ENCODE data around the gene SLC18A2. TPM values are rescaled to one million over a fixed set of nuclear protein-coding genes. Genes with fewer than 3 reads are reported as not detected.
"Not testable (repeated sequence)": the region's sequence is repeated elsewhere in the genome, so short reads cannot be mapped to it uniquely, and the experiment has no call there.

SLC18A2 gene
- total RNA-seq, 2 experiments from 2014 or later = not detected

DNA sequence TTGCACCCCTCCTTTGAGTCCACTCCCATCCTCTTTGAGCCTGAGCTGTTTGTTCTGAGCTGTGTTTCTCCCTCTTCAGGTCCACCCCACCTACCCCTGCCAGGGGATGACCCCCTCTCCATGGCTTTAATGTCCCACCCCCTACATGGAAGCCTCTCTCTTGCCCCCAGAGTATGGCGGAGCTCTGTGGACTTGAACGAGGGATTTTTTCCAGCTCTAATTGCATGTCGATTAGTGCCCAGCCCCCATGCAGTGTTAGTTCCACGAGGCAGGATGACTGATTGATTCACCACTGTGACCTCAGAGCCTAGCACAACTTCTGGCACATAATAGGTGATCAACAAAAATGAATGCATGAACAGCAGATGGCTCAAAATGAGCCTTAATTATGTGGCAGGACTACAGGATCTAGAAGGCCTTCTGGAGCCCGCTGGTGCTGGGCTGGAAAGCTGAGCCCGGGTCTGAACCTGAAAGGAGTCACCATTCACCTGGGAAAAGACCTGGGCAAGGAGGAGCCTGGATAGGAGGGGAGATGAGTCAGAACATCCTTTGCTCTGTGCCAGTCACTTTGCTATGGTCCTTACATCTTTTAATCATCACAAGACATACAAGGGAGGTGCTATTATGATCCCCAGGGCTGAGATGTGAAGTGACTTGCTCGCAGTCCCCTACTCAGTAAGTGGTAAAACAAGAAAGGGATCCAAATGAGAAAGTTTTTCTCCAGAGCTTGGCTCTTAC is 17.1 kb upstream of the SLC18A2 start:
- Mint-ChIP-seq H3K27ac (no peak overlapping the region), H3K4me3 (no peak overlapping the region), H3K27me3 (peaks cover 23% of the 10 kb centered on the region), H3K4me1 (no peaks in the 10 kb centered on the region), H3K36me3 (no peaks in the 10 kb centered on the region), H3K9me3 (no peaks in the 10 kb centered on the region)
- DNase-seq = no peak

DNA sequence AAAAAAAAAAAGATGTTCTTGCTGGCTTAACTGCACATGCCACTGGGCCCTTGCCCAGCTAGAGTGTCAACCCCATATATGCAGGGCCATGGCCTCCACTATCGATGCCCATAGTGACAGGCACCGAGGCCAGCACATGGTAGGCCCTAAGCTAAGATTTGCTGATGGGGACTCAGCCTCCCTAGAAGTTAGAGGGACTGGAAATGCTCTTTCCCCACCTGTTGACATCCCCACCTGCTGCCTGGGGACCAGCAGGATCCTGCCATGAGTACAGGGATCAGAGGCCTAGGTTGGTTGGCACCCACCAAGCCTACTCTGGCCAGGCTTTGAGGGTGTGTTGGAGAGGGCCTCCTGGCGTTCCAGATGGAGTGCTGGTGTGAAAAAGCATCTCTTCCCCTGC is 16.0 kb upstream of the SLC18A2 start:
- Mint-ChIP-seq H3K9me3 (no peaks in the 10 kb centered on the region), H3K27me3 (peaks cover 29% of the 10 kb centered on the region), H3K4me1 (no peaks in the 10 kb centered on the region), H3K27ac (no peak overlapping the region), H3K36me3 (no peaks in the 10 kb centered on the region), H3K4me3 (no peak overlapping the region)
- DNase-seq = no peak

DNA sequence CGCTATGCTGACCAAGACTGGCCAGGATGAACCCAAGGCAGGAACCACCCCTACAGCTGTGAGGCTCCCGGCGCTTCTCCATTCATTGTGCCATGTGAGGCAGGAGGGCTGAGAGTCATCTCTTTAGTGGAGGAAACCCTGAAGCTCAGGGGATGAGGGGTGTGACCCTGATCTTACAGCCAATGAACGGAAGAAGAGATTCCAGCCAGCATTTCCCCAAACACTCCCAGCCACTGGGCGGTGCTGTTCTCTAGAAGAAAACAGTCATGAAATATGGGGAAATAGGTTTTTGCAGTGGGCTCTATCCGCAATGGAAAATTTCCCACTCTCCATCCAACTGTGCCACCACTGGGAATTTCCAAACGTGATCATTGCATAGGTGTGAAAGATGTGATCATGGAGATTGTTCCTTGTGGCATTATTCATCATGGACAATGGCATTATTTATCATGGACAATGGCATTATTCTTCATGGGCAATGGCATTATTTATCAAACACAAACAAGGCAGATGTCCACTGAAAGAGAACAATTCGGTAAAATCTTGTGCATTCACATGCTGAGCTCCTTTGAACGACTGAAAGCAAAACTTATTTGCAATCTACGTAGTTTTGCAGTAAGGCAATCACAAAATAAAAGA is 14.0 kb upstream of the SLC18A2 start:
- Mint-ChIP-seq H3K4me3 (no peak overlapping the region), H3K36me3 (no peaks in the 10 kb centered on the region), H3K4me1 (no peaks in the 10 kb centered on the region), H3K9me3 (no peaks in the 10 kb centered on the region), H3K27ac (no peak overlapping the region), H3K27me3 (peaks cover 46% of the 10 kb centered on the region)
- DNase-seq = no peak

DNA sequence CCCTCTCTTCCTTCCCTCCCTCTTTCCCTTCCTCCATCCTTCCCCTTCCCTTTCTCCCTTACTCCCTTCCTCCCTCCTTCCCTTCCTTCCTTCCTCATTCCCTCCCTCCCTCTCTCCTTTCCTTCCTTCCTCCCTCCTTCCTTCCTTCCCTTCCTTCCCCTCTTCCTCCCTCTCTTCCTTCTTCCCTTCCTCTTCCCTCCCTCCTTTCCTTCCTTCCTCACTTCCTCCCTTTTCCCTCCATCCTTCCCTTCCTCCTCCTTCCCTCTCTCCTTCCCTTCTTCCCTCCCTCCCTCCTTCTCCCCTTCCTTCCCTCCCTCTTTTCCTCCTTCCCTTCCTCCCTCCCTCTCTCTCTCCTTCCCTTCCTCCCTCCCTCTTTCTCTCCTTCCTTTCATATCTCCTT is 12.7 kb upstream of the SLC18A2 start:
- H3K27me3 Mint-ChIP-seq = peaks cover 50% of the 10 kb centered on the region
- H3K4me3 Mint-ChIP-seq = no peak overlapping the region
- DNase-seq = no peak
- H3K4me1 Mint-ChIP-seq = no peaks in the 10 kb centered on the region
- no peak overlapping the region for H3K27ac Mint-ChIP-seq
- H3K9me3 Mint-ChIP-seq = no peaks in the 10 kb centered on the region
- H3K36me3 Mint-ChIP-seq = no peaks in the 10 kb centered on the region

DNA sequence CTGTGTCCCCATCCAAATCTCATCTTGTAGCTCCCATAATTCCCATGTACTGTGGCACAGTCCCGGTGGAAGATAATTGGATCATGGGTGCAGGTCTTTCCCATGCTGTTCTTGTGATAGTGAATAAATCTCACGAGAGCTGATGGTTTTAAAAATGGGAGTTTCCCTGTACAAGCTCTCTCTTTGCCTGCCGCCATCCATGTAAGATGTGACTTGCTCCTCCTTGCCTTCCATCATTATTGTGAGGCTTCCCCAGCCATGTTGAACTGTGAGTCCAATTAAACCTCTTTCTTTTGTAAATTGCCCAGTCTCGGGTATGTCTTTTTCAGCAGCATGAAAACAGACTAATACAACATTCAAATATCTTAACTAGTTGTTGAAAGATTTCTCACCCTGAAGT is 10.8 kb upstream of the SLC18A2 start:
- not testable (repeated sequence) for H3K9me3 Mint-ChIP-seq, H3K4me3 Mint-ChIP-seq, H3K4me1 Mint-ChIP-seq, H3K27ac Mint-ChIP-seq, DNase-seq, H3K36me3 Mint-ChIP-seq
- peaks cover 50% of the 10 kb centered on the region for H3K27me3 Mint-ChIP-seq

GRCh38 chr10:117237401-117237991 is 3.4 kb upstream of the SLC18A2 start:
- no peaks in the 10 kb centered on the region for H3K9me3 Mint-ChIP-seq
- DNase-seq = no peak
- H3K36me3 Mint-ChIP-seq = no peaks in the 10 kb centered on the region
- H3K4me3 Mint-ChIP-seq = no peak overlapping the region
- H3K27ac Mint-ChIP-seq = no peak overlapping the region
- H3K4me1 Mint-ChIP-seq = peaks cover 4% of the 10 kb centered on the region
- H3K27me3 Mint-ChIP-seq = peaks cover 17% of the 10 kb centered on the region

DNA sequence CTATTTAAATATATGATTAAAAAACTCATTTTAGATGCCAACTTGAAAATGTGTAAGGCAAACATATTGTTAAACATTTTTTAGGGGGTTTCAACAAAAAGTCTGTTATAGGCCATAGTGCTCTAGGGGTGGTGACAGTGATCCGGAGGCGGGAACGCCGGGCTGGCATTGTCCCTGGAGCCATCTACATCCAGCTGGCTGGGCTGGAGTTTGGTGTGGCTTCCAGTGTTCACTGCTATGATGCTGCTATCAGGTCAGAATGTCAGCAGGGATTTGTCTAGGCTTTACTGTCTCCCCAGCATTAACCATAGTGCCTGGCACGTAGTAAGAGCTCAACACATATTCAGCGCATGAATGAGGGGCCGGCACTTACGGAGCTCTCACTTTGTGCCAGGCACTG is 1.9 kb upstream of the SLC18A2 start:
- H3K27ac Mint-ChIP-seq = no peak overlapping the region
- no peak for DNase-seq
- H3K9me3 Mint-ChIP-seq = no peaks in the 10 kb centered on the region
- peaks cover 29% of the 10 kb centered on the region for H3K27me3 Mint-ChIP-seq
- no peak overlapping the region for H3K4me3 Mint-ChIP-seq
- H3K4me1 Mint-ChIP-seq = peaks cover 4% of the 10 kb centered on the region
- no peaks in the 10 kb centered on the region for H3K36me3 Mint-ChIP-seq

DNA sequence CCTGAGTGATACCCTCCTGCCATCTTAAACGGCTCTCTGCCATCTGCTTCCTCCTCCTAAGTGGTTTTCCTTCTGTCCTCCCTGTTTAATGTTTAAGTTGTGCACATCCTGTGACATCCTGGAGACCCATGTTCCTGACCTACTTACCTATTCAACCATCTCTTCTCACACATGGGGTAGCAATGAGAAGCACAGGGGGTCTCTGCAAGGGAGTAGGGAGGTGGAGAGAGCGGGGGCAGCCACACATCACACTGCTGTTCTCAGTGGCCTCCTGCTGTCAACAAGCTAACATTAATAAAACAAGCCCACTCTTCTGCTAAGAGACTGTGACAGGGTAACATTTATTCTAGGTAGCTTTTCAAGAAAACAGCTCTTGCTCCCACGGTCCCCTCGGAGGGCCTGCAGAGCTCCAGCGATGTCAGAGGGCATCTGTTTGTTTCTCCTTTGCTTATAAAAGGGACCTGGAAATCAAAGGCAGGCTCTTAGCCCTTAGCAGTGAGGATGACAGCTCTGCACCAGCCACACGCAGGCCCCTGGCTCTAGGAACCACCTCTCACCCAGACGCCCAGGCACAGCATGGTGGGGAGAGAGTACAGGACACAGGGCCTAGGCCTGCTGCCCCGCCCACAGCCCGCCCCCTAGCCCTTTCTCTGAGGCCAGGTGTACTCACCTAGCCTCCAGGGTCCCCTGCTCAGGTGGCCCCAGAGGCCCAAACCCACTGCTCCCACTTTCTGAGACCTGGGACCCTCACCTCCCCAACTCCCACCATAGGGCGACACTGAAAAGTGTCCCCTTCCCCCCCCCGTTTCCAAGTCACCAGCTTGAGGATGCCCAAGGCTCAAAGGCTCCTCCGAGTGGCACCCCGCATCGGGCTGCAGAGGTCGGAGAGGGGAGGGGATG is 943 bp upstream of the SLC18A2 start:
- no peaks in the 10 kb centered on the region for H3K36me3 Mint-ChIP-seq
- no peaks in the 10 kb centered on the region for H3K9me3 Mint-ChIP-seq
- H3K27ac Mint-ChIP-seq = no peak overlapping the region
- peaks cover 31% of the 10 kb centered on the region for H3K27me3 Mint-ChIP-seq
- no peak overlapping the region for H3K4me3 Mint-ChIP-seq
- peaks cover 4% of the 10 kb centered on the region for H3K4me1 Mint-ChIP-seq
- DNase-seq = no peak

DNA sequence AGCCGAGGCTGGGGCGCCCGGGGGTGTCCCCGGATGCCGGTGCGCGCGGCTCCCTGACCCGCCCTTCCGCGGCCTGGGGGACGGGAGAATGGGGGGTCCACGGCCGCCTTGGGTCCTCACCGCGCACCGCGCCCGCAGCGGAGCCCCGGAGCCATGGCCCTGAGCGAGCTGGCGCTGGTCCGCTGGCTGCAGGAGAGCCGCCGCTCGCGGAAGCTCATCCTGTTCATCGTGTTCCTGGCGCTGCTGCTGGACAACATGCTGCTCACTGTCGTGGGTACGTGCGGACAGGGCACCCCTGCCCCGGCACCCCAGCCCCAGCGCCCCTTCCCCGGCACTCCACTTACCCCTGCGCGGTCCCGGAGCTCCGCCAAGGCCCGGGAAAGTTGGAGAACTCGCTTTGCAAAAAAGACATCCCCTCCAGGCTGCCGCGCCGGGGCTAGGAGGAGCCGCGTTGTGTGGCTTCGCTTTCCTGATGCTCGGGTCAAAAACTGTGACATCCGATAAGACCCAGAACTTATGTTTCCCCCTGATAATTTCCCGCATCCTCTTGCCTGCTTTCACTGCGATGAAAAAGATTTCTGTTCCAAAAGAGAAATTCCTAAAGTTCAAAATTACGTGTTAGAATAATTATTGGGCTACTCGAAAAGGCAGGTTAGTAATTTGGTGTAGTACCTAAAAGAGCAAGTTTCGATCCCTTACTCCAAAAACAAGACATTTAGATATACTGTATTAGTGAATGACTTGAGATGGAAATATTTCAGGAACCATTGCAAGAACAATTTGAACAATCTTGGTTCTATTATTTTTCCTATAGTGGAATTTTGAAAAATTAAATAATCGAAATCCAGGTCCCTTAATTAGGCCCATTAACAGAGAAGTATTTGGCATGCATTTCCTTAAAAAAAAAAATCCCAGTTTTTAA is 888 bp downstream of the SLC18A2 start:
- Mint-ChIP-seq H3K4me1 (peaks cover 4% of the 10 kb centered on the region), H3K27ac (no peak overlapping the region), H3K36me3 (no peaks in the 10 kb centered on the region), H3K27me3 (peaks cover 28% of the 10 kb centered on the region), H3K4me3 (no peak overlapping the region), H3K9me3 (no peaks in the 10 kb centered on the region)
- no peak for DNase-seq

- peaks cover 9% of the 10 kb centered on the region for H3K4me1 Mint-ChIP-seq
- H3K27me3 Mint-ChIP-seq = peaks cover 34% of the 10 kb centered on the region
- no peak for DNase-seq
- no peaks in the 10 kb centered on the region for H3K9me3 Mint-ChIP-seq
- no peaks in the 10 kb centered on the region for H3K36me3 Mint-ChIP-seq
- H3K4me3 Mint-ChIP-seq = no peak overlapping the region
- no peak overlapping the region for H3K27ac Mint-ChIP-seq
These were observed 1.5 kb downstream of the SLC18A2 start for GRCh38 chr10:117242463-117242832.

- Mint-ChIP-seq H3K27me3 (peaks cover 49% of the 10 kb centered on the region), H3K27ac (no peak overlapping the region), H3K36me3 (no peaks in the 10 kb centered on the region), H3K4me1 (peaks cover 8% of the 10 kb centered on the region), H3K4me3 (no peak overlapping the region), H3K9me3 (no peaks in the 10 kb centered on the region)
- no peak for DNase-seq
These were observed 6.2 kb downstream of the SLC18A2 start for GRCh38 chr10:117246997-117247671.

- no peaks in the 10 kb centered on the region for H3K36me3 Mint-ChIP-seq
- peaks cover 31% of the 10 kb centered on the region for H3K27me3 Mint-ChIP-seq
- H3K27ac Mint-ChIP-seq = no peak overlapping the region
- H3K9me3 Mint-ChIP-seq = no peaks in the 10 kb centered on the region
- DNase-seq = no peak
- no peak overlapping the region for H3K4me3 Mint-ChIP-seq
- peaks cover 8% of the 10 kb centered on the region for H3K4me1 Mint-ChIP-seq
These were observed 8.0 kb downstream of the SLC18A2 start for GRCh38 chr10:117248750-117249465.

- H3K27me3 Mint-ChIP-seq = peaks cover 27% of the 10 kb centered on the region
- H3K9me3 Mint-ChIP-seq = no peaks in the 10 kb centered on the region
- H3K36me3 Mint-ChIP-seq = no peaks in the 10 kb centered on the region
- no peak for DNase-seq
- no peak overlapping the region for H3K4me3 Mint-ChIP-seq
- H3K4me1 Mint-ChIP-seq = peaks cover 8% of the 10 kb centered on the region
- no peak overlapping the region for H3K27ac Mint-ChIP-seq
These were observed 8.7 kb downstream of the SLC18A2 start for GRCh38 chr10:117249493-117250093.

Measured in activated naive CD8-positive, alpha-beta T cell treated with anti-CD3 and anti-CD28 coated beads for 36 hours (primary cell).